A673 (cell line): Measurements from ENCODE around the gene TMEM158.

Experiments
- EZH2 ChIP-seq: fragments of 200-600 bp; sonication (generic); IDR thresholded peaks from 2 replicates; pipeline ENCODE4 v1.6.1; 2017; ENCODE audit warnings: borderline replicate concordance, low read depth, mild to moderate bottlenecking, mixed read lengths, antibody characterized with exemption, low read length; ENCODE audit not compliant: poor library complexity, severe bottlenecking
- TF ChIP-seq, protein P1 (sequence below): fragments of 300-800, 200-600 bp; sonication (generic); conservative IDR thresholded peaks from 2 replicates; pipeline ENCODE4 v1.5.1; 2017; ENCODE audit warnings: low read depth, mild to moderate bottlenecking, antibody characterized with exemption, low read length, moderate library complexity, mixed read lengths

DNA sequence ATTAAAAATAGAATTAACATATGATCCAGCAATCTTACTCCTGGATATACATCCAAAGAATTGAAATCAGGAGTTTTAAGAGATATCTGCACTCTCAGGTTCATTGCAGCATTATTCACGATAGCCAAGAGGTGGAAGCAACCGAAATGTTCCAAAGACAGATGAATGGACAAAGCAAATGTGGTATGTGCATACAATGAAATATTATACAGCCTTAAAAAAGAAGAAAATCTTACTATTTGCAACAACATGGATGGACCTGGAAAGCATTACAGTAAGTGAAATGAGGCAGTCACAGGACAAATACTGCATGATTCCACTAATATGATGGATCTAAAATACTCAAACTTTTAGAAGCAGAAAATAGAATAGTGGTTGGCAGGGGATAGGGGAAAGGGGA, 9.3 kb upstream of the TMEM158 start:
- TF ChIP-seq, protein P1, sequence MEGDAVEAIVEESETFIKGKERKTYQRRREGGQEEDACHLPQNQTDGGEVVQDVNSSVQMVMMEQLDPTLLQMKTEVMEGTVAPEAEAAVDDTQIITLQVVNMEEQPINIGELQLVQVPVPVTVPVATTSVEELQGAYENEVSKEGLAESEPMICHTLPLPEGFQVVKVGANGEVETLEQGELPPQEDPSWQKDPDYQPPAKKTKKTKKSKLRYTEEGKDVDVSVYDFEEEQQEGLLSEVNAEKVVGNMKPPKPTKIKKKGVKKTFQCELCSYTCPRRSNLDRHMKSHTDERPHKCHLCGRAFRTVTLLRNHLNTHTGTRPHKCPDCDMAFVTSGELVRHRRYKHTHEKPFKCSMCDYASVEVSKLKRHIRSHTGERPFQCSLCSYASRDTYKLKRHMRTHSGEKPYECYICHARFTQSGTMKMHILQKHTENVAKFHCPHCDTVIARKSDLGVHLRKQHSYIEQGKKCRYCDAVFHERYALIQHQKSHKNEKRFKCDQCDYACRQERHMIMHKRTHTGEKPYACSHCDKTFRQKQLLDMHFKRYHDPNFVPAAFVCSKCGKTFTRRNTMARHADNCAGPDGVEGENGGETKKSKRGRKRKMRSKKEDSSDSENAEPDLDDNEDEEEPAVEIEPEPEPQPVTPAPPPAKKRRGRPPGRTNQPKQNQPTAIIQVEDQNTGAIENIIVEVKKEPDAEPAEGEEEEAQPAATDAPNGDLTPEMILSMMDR = no peak
- TF ChIP-seq EZH2 = no peak
